ENCODE results near the gene SNU13. TPM values are rescaled to one million over a fixed set of nuclear protein-coding genes. Genes with fewer than 3 reads are reported as not detected.
"Not testable (repeated sequence)": the region's sequence is repeated elsewhere in the genome, so short reads cannot be mapped to it uniquely, and the experiment has no call there.

The SNU13 gene

GRCh38 chr22:41638124-41638523 is 50.5 kb downstream of the SNU13 start:
- Histone ChIP-seq H3K4me2 (ENCODE audit: low read length) (no peak overlapping the region), H3K9me3 (replicated peaks; ENCODE audit: low read length) (no peaks in the 10 kb centered on the region), H3K4me3 (ENCODE audit: low read length) (no peak overlapping the region), H3K27me3 (ENCODE audit: control insufficient read depth, insufficient read depth, low read length) (no peaks in the 10 kb centered on the region), H3K9ac (ENCODE audit: low read depth, low read length) (no peak overlapping the region), H3K36me3 (ENCODE audit: insufficient read depth, low read length) (peaks cover 86% of the 10 kb centered on the region), H3K4me1 (ENCODE audit: control insufficient read depth, insufficient read depth, low read length) (peaks cover 11% of the 10 kb centered on the region)

GRCh38 chr22:41637623-41638022 is 51.0 kb downstream of the SNU13 start:
- peaks cover 82% of the 10 kb centered on the region for H3K36me3 ChIP-seq (ENCODE audit: insufficient read depth, low read length)
- H3K4me2 ChIP-seq (ENCODE audit: low read length); H3K9me3 ChIP-seq (replicated peaks; ENCODE audit: low read length); H3K9ac ChIP-seq (ENCODE audit: low read depth, low read length); H3K4me3 ChIP-seq (ENCODE audit: low read length); H3K27me3 ChIP-seq (ENCODE audit: control insufficient read depth, insufficient read depth, low read length): not testable (repeated sequence)
- H3K4me1 ChIP-seq (ENCODE audit: control insufficient read depth, insufficient read depth, low read length): peaks cover 11% of the 10 kb centered on the region

- H3K36me3 ChIP-seq (ENCODE audit: insufficient read depth, low read length): peaks cover 71% of the 10 kb centered on the region
- H3K9me3 ChIP-seq (replicated peaks; ENCODE audit: low read length): no peaks in the 10 kb centered on the region
Measured at GRCh38 chr22:41636467-41636866, 52.2 kb downstream of the SNU13 start.

GRCh38 chr22:41634610-41635009 is 54.1 kb downstream of the SNU13 start:
- H3K9me3 ChIP-seq (replicated peaks; ENCODE audit: low read length); H3K4me3 ChIP-seq (ENCODE audit: low read length); H3K4me2 ChIP-seq (ENCODE audit: low read length); H3K27me3 ChIP-seq (ENCODE audit: control insufficient read depth, insufficient read depth, low read length); H3K9ac ChIP-seq (ENCODE audit: low read depth, low read length): not testable (repeated sequence)
- peaks cover 11% of the 10 kb centered on the region for H3K4me1 ChIP-seq (ENCODE audit: control insufficient read depth, insufficient read depth, low read length)
- peaks cover 55% of the 10 kb centered on the region for H3K36me3 ChIP-seq (ENCODE audit: insufficient read depth, low read length)

More at GRCh38 chr22:41636467-41636866, 52.2 kb downstream of the SNU13 start:
- Histone ChIP-seq H3K4me3 (ENCODE audit: low read length) (no peak overlapping the region), H3K27me3 (ENCODE audit: control insufficient read depth, insufficient read depth, low read length) (no peaks in the 10 kb centered on the region), H3K4me1 (ENCODE audit: control insufficient read depth, insufficient read depth, low read length) (peaks cover 11% of the 10 kb centered on the region), H3K9ac (ENCODE audit: low read depth, low read length) (no peak overlapping the region), H3K4me2 (ENCODE audit: low read length) (no peak overlapping the region)

GRCh38 chr22:41631615-41632014 is 57.1 kb downstream of the SNU13 start:
- not testable (repeated sequence) for H3K4me2 ChIP-seq (ENCODE audit: low read length); H3K27me3 ChIP-seq (ENCODE audit: control insufficient read depth, insufficient read depth, low read length); H3K4me3 ChIP-seq (ENCODE audit: low read length); H3K4me1 ChIP-seq (ENCODE audit: control insufficient read depth, insufficient read depth, low read length); H3K9me3 ChIP-seq (replicated peaks; ENCODE audit: low read length); H3K9ac ChIP-seq (ENCODE audit: low read depth, low read length)
- peaks cover 52% of the 10 kb centered on the region for H3K36me3 ChIP-seq (ENCODE audit: insufficient read depth, low read length)

- not testable (repeated sequence) for H3K4me1 ChIP-seq (ENCODE audit: control insufficient read depth, insufficient read depth, low read length); H3K4me2 ChIP-seq (ENCODE audit: low read length); H3K27me3 ChIP-seq (ENCODE audit: control insufficient read depth, insufficient read depth, low read length); H3K4me3 ChIP-seq (ENCODE audit: low read length); H3K9ac ChIP-seq (ENCODE audit: low read depth, low read length); H3K9me3 ChIP-seq (replicated peaks; ENCODE audit: low read length)
- H3K36me3 ChIP-seq (ENCODE audit: insufficient read depth, low read length): peaks cover 49% of the 10 kb centered on the region
Measured at GRCh38 chr22:41631115-41631514, 57.6 kb downstream of the SNU13 start.

GRCh38 chr22:41625577-41625976 is 63.1 kb downstream of the SNU13 start:
- Histone ChIP-seq H3K9me3 (replicated peaks; ENCODE audit: low read length) (no peaks in the 10 kb centered on the region), H3K4me1 (ENCODE audit: control insufficient read depth, insufficient read depth, low read length) (peaks cover 6% of the 10 kb centered on the region), H3K36me3 (ENCODE audit: insufficient read depth, low read length) (peaks cover 44% of the 10 kb centered on the region), H3K4me3 (ENCODE audit: low read length) (no peak overlapping the region), H3K9ac (ENCODE audit: low read depth, low read length) (no peak overlapping the region), H3K27me3 (ENCODE audit: control insufficient read depth, insufficient read depth, low read length) (no peaks in the 10 kb centered on the region), H3K4me2 (ENCODE audit: low read length) (no peak overlapping the region)

Small RNA genes lying within 50 kb of the gene (small RNA-seq; reads per million reads assigned to genes)
- not detected for gene HMGN2P10
- gene RF00019: not detected
- not detected for gene RNU6-476P
- gene RNU6ATAC22P: not detected

All from skeletal muscle satellite cell (primary cell).